NOMO-1 (cell line): ENCODE data around the gene MED20.
A peak's percentile ranks its signal among the peaks of the same experiment; 100 is the strongest.

Source experiments
- DNase-seq, 2 experiments: peaks; one replicate each; lab custom pipeline; 2025; ENCODE audit not compliant: unreplicated experiment in 2 of 2; lab: John Stamatoyannopoulos, UW

The MED20 gene

GRCh38 chr6:41914869-41915530 lies 5.9 kb downstream of the MED20 start:
- no peak for DNase-seq

GRCh38 chr6:41914343-41914742 lies 6.6 kb downstream of the MED20 start:
- no peak for DNase-seq

GRCh38 chr6:41909727-41910126 lies 11.2 kb downstream of the MED20 start:
- DNase-seq: no peak

- DNase-seq: peak in 1 of 2 experiments; percentile 15
Measured at GRCh38 chr6:41901882-41902519, 18.9 kb downstream of the MED20 start.

GRCh38 chr6:41900861-41901260 lies 20.1 kb downstream of the MED20 start:
- peak in 1 of 2 experiments; percentile 49 for DNase-seq

- DNase-seq: no peak
Measured at GRCh38 chr6:41896281-41896680, 24.7 kb downstream of the MED20 start.

- DNase-seq: peak; percentile 93 to 97
Measured at GRCh38 chr6:41895300-41896233, 25.4 kb downstream of the MED20 start, which contains the start of gene USP49. USP49 (minus strand) TSS chr6:41895375; CDS start chr6:41806983, 88,392 bp downstream.

GRCh38 chr6:41894366-41895299 lies 26.3 kb downstream of the MED20 start:
- no peak for DNase-seq

GRCh38 chr6:41892921-41893564 lies 27.9 kb downstream of the MED20 start:
- no peak for DNase-seq

GRCh38 chr6:41887331-41887751 lies 33.6 kb downstream of the MED20 start:
- no peak for DNase-seq

- no peak for DNase-seq
Measured at GRCh38 chr6:41885930-41886329, 35.0 kb downstream of the MED20 start.

- DNase-seq: no peak
Measured at GRCh38 chr6:41884957-41885356, 36.0 kb downstream of the MED20 start.

- DNase-seq: no peak
Measured at GRCh38 chr6:41881506-41881905, 39.4 kb downstream of the MED20 start.

- no peak for DNase-seq
Measured at GRCh38 chr6:41878961-41879405, 42.0 kb downstream of the MED20 start.

- DNase-seq: no peak
Measured at GRCh38 chr6:41878246-41878645, 42.7 kb downstream of the MED20 start.

GRCh38 chr6:41877051-41877680 lies 43.8 kb downstream of the MED20 start:
- no peak for DNase-seq

GRCh38 chr6:41874741-41875140 lies 46.2 kb downstream of the MED20 start:
- no peak for DNase-seq

GRCh38 chr6:41872147-41872546 lies 48.8 kb downstream of the MED20 start:
- no peak for DNase-seq

GRCh38 chr6:41871691-41872090 lies 49.2 kb downstream of the MED20 start:
- DNase-seq: peak in 1 of 2 experiments; percentile 26
